ENCODE measurements around the gene TBCA. TPM values are rescaled to one million over a fixed set of nuclear protein-coding genes. Genes with fewer than 3 reads are reported as not detected.

Gene TBCA
- total and polyA plus RNA-seq, 9 of the 15 experiments (the other 6 are each of a cell fraction or from before 2014, with no cell fraction given) = 164 to 661 (median 334) TPM

GRCh38 chr5:77797136-77797535, 21.0 kb upstream of the TBCA start:
- DNase-seq (ENCODE audit: extremely low read depth in 1 of 4, low spot score in 3 of 4) (no peak), FAIRE-seq (no peak), ATAC-seq (no peak)
- BruUV-seq (replicated peaks) = no TSS peak
- TF ChIP-seq AFF1 (IDR thresholded peaks at IDR 0.05; ENCODE audit: low read depth in 1 of 2, partially characterized antibody in 2 of 2) = no peak
- no peak for TF ChIP-seq MBD2 (IDR thresholded peaks at IDR 0.05; ENCODE audit: borderline replicate concordance, low read depth)
- no peak for TF ChIP-seq NFE2L1 (tag; IDR thresholded peaks at IDR 0.05; ENCODE audit: borderline replicate concordance, low read depth)
- no peak for TF ChIP-seq BMI1 (IDR thresholded peaks at IDR 0.05; ENCODE audit: low read length)
- TF ChIP-seq E2F1 (CRISPR knock-in tag; IDR thresholded peaks at IDR 0.05) = no peak
- no peak for TF ChIP-seq KHSRP (IDR thresholded peaks at IDR 0.05)
- TF ChIP-seq SIRT6 (IDR thresholded peaks at IDR 0.05; ENCODE audit: low read depth, low read length) = no peak
- TF ChIP-seq ZBTB26 (CRISPR knock-in tag; IDR thresholded peaks at IDR 0.05) = no peak
- no peak for TF ChIP-seq MED1 (CRISPR knock-in tag; IDR thresholded peaks at IDR 0.05; ENCODE audit: borderline replicate concordance)
- TF ChIP-seq HMG20B (CRISPR knock-in tag; IDR thresholded peaks at IDR 0.05) = no peak
- no peak for TF ChIP-seq KDM1A (IDR thresholded peaks at IDR 0.05)
- TF ChIP-seq ZNF175 (CRISPR knock-in tag; IDR thresholded peaks at IDR 0.05; ENCODE audit: low read depth) = no peak
- no peak for TF ChIP-seq SUPT5H (IDR thresholded peaks at IDR 0.05)
- no peak for TF ChIP-seq TRIM25 (IDR thresholded peaks at IDR 0.05; ENCODE audit: borderline replicate concordance)
- no peak for TF ChIP-seq ZC3H8 (IDR thresholded peaks at IDR 0.05)
- TF ChIP-seq ETV6 (IDR thresholded peaks at IDR 0.05; ENCODE audit: borderline replicate concordance in 1 of 2, low read depth in 2 of 2, low read length in 1 of 2) = no peak
- TF ChIP-seq ETV6 (CRISPR knock-in tag; IDR thresholded peaks at IDR 0.05; ENCODE audit: borderline replicate concordance) = no peak
- Histone ChIP-seq H3K27me3 (ENCODE audit: control insufficient read depth in 2 of 2, insufficient read depth in 2 of 2, low read length in 2 of 2) (peaks cover 0 to 3% of the 10 kb centered on the region in 2 experiments; a peak in 3 of 5 replicates), H3K4me3 (no peak overlapping the region), H3K9me3 (replicated peaks; ENCODE audit: control insufficient read depth, insufficient read depth, low read depth, low read length) (no peaks in the 10 kb centered on the region), H3K4me1 (replicated peaks in 1 of 2; ENCODE audit: control insufficient read depth in 2 of 2, insufficient read depth in 2 of 2, low read length in 2 of 2) (no peaks in the 10 kb centered on the region), H3K27ac (ENCODE audit: extremely low read depth, low read depth, low read length) (no peak overlapping the region), H3K79me2 (ENCODE audit: control insufficient read depth, insufficient read depth, low read length) (no peaks in the 10 kb centered on the region), H3K4me2 (ENCODE audit: insufficient read depth, low read length) (no peak overlapping the region), H2AFZ (ENCODE audit: low read depth, low read length) (no peak overlapping the region), H3K36me3 (ENCODE audit: control insufficient read depth, insufficient read depth, low read length) (no peaks in the 10 kb centered on the region), H4K20me1 (replicated peaks; ENCODE audit: control insufficient read depth, insufficient read depth, low read length) (no peaks in the 10 kb centered on the region), H3K9me1 (ENCODE audit: control insufficient read depth, insufficient read depth, low read length) (no peaks in the 10 kb centered on the region), H3K9ac (ENCODE audit: insufficient read depth in 1 of 2, low read depth in 2 of 2, low read length in 2 of 2) (no peak overlapping the region)
- intact Hi-C loops (cut with micrococcal nuclease) (no loop called here), in situ Hi-C loops (cut with MboI) (no loop called here)
- 8% methylated on average over 1 of the region's 1 CpG for WGBS (ENCODE audit: insufficient coverage, low coverage, missing lambda C conversion rate)
- POLR2A ChIA-PET = interaction anchor here (0.6 to 1.1 kb wide), 2 partner anchors 18 to 19 kb away, joined by 3 read pairs; no protein-coding TSS in a partner anchor
- CTCF ChIA-PET (ENCODE audit: low intra/inter-chr PET ratio) = no interaction called here
